ENCODE measurements around the gene FTL. TPM values are rescaled to one million over a fixed set of nuclear protein-coding genes. Genes with fewer than 3 reads are reported as not detected.
A peak's percentile ranks its signal among the peaks of the same experiment; 100 is the strongest.

Gene FTL
- total RNA-seq, 1 experiment from 2014 or later, result 2,963 TPM

- TF ChIP-seq, protein P1, sequence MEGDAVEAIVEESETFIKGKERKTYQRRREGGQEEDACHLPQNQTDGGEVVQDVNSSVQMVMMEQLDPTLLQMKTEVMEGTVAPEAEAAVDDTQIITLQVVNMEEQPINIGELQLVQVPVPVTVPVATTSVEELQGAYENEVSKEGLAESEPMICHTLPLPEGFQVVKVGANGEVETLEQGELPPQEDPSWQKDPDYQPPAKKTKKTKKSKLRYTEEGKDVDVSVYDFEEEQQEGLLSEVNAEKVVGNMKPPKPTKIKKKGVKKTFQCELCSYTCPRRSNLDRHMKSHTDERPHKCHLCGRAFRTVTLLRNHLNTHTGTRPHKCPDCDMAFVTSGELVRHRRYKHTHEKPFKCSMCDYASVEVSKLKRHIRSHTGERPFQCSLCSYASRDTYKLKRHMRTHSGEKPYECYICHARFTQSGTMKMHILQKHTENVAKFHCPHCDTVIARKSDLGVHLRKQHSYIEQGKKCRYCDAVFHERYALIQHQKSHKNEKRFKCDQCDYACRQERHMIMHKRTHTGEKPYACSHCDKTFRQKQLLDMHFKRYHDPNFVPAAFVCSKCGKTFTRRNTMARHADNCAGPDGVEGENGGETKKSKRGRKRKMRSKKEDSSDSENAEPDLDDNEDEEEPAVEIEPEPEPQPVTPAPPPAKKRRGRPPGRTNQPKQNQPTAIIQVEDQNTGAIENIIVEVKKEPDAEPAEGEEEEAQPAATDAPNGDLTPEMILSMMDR (IDR thresholded peaks at IDR 0.05; ENCODE audit: insufficient read depth in 1 of 2, low read depth in 1 of 2, low read length in 1 of 2, severe bottlenecking in 1 of 2, unreplicated experiment in 1 of 2), result no peak
- Mint-ChIP-seq H3K27ac (ENCODE audit: unreplicated experiment) (no peak overlapping the region), H3K4me1 (ENCODE audit: low read depth, unreplicated experiment) (peaks cover 6% of the 10 kb centered on the region), H3K27me3 (ENCODE audit: insufficient read depth, unreplicated experiment) (no peaks in the 10 kb centered on the region), H3K4me3 (ENCODE audit: unreplicated experiment) (no peak overlapping the region), H3K36me3 (ENCODE audit: insufficient read depth, unreplicated experiment) (peaks cover 39% of the 10 kb centered on the region), H3K9me3 (ENCODE audit: unreplicated experiment) (peaks cover 10% of the 10 kb centered on the region)
- Histone ChIP-seq H3K4me1 (peaks cover 8% of the 10 kb centered on the region), H3K4me3 (ENCODE audit: low read depth, low read length) (no peak overlapping the region), H3K9me3 (peaks cover 2% of the 10 kb centered on the region; the same call in 1 of the 2 replicates), H3K27me3 (replicated peaks; ENCODE audit: control insufficient read depth, insufficient read depth, low read length) (no peaks in the 10 kb centered on the region), H3K36me3 (ENCODE audit: control insufficient read depth, insufficient read depth, low read length) (peaks cover 2% of the 10 kb centered on the region; the same call in 1 of the 2 replicates)
- no peak for DNase-seq
- ChIA-PET POLR2A (interaction anchor here (1.0 to 1.1 kb wide), 2 partner anchors 10 to 20 kb away, joined by 3 to 5 read pairs; partner anchors contain the start of gene DHDH), CTCF (interaction anchor here (0.7 kb wide), 1 partner anchor 20 kb away, joined by 3 read pairs; the partner anchor contains the start of gene DHDH)
- intact Hi-C loops (cut with micrococcal nuclease; ENCODE audit: unreplicated experiment), result no loop called here
- BruUV-seq (replicated peaks), result no TSS peak
Measured at GRCh38 chr19:48953141-48953540, 12.0 kb upstream of the FTL start.

DNA sequence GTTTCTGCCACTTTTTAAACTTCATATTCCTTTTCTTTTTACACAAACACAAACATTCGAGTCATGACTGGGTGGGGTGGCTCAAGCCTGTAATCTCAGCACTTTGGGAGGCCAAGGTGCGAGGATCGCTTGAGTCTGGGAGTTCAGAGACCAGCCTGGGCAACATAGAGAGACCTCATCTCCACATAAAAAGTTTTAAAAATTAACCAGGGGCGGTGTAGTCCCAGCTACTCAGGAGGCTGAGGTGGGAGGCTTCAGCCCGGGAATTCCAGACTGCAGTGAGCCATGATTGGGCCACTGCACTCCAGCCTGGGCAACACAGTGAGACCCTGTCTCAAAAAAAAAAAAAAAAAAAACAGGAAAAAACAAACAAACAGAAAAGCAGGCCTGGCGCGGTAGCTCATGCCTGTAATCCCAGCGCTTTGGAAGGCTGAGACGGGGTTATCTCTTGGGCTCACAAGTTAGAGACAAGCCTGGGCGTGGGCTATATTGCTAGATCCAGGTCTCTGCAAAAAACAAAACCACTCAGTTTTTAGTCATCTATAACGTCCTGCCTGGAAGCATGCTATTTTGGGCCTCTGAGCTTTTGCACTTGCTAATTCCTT, 11.0 kb upstream of the FTL start:
- TF ChIP-seq, protein P1 (IDR thresholded peaks at IDR 0.05; ENCODE audit: insufficient read depth in 1 of 2, low read depth in 1 of 2, low read length in 1 of 2, severe bottlenecking in 1 of 2, unreplicated experiment in 1 of 2), result no peak
- H3K4me1 Mint-ChIP-seq (ENCODE audit: low read depth, unreplicated experiment), result peaks cover 6% of the 10 kb centered on the region
- Histone ChIP-seq H3K36me3 (ENCODE audit: control insufficient read depth, insufficient read depth, low read length) (peaks cover 2% of the 10 kb centered on the region; the same call in 1 of the 2 replicates), H3K4me1 (peaks cover 8% of the 10 kb centered on the region), H3K4me3 (ENCODE audit: low read depth, low read length) (peak overlapping the region; percentile 70), H3K9me3 (no peaks in the 10 kb centered on the region), H3K27me3 (replicated peaks; ENCODE audit: control insufficient read depth, insufficient read depth, low read length) (no peaks in the 10 kb centered on the region)
- BruUV-seq (replicated peaks), result TSS peak; percentile 82
- peak overlapping the region; percentile 91 for H3K27ac Mint-ChIP-seq (ENCODE audit: unreplicated experiment)
- ChIA-PET POLR2A (interaction anchor here (0.6 to 1.3 kb wide), 9 partner anchors 10 to 174 kb away, joined by 3 to 12 read pairs (median 4); partner anchors contain the start of genes NUCB1 and PPP1R15A), CTCF (interaction anchor here (0.7 to 1.5 kb wide), 6 partner anchors 17 to 621 kb away, joined by 3 to 10 read pairs (median 4); partner anchors contain the start of genes GYS1, LIN7B and RUVBL2)
- peak overlapping the region; percentile 85 for H3K4me3 Mint-ChIP-seq (ENCODE audit: unreplicated experiment)
- H3K27me3 Mint-ChIP-seq (ENCODE audit: insufficient read depth, unreplicated experiment), result no peaks in the 10 kb centered on the region
- no peak for DNase-seq
- H3K36me3 Mint-ChIP-seq (ENCODE audit: insufficient read depth, unreplicated experiment), result peaks cover 42% of the 10 kb centered on the region
- intact Hi-C loops (cut with micrococcal nuclease; ENCODE audit: unreplicated experiment), result loop anchor here (1.0 to 2.0 kb wide), 2 partner anchors 21 to 53 kb away; partner anchors contain the start of genes DHDH and NUCB1
- H3K9me3 Mint-ChIP-seq (ENCODE audit: unreplicated experiment), result peaks cover under 1% of the 10 kb centered on the region

GRCh38 chr19:48954595-48955307, 10.4 kb upstream of the FTL start, which contains the start of gene BAX:
Gene BAX (plus strand): TSS chr19:48954875. CDS start chr19:48954929, 54 bp downstream.
- Histone ChIP-seq H3K9me3 (no peaks in the 10 kb centered on the region), H3K27me3 (replicated peaks; ENCODE audit: control insufficient read depth, insufficient read depth, low read length) (no peaks in the 10 kb centered on the region), H3K4me3 (ENCODE audit: low read depth, low read length) (peak within 1 kb of the TSS; percentile 70), H3K36me3 (ENCODE audit: control insufficient read depth, insufficient read depth, low read length) (peaks cover 2% of the 10 kb centered on the region; the same call in 1 of the 2 replicates), H3K4me1 (peaks cover 8% of the 10 kb centered on the region)
- no peaks in the 10 kb centered on the region for H3K9me3 Mint-ChIP-seq (ENCODE audit: unreplicated experiment)
- H3K36me3 Mint-ChIP-seq (ENCODE audit: insufficient read depth, unreplicated experiment), result peaks cover 44% of the 10 kb centered on the region
- peak; percentile 99 for DNase-seq
- intact Hi-C loops (cut with micrococcal nuclease; ENCODE audit: unreplicated experiment), result loop anchor here (1.0 to 2.0 kb wide), 2 partner anchors 21 to 54 kb away; partner anchors contain the start of genes DHDH and NUCB1
- peaks cover 6% of the 10 kb centered on the region for H3K4me1 Mint-ChIP-seq (ENCODE audit: low read depth, unreplicated experiment)
- CTCF ChIA-PET, result interaction anchor here (0.7 to 1.5 kb wide), 6 partner anchors 16 to 622 kb away, joined by 3 to 10 read pairs (median 4); partner anchors contain the start of genes GYS1, LIN7B and RUVBL2
- H3K27me3 Mint-ChIP-seq (ENCODE audit: insufficient read depth, unreplicated experiment), result no peaks in the 10 kb centered on the region
- peak within 1 kb of the TSS; percentile 85 for H3K4me3 Mint-ChIP-seq (ENCODE audit: unreplicated experiment)
- BruUV-seq (replicated peaks), result no TSS peak
- POLR2A ChIA-PET, result interaction anchor here (0.6 to 1.3 kb wide), 9 partner anchors 9 to 173 kb away, joined by 3 to 12 read pairs (median 4); partner anchors contain the start of genes NUCB1 and PPP1R15A
- TF ChIP-seq, protein P1 (IDR thresholded peaks at IDR 0.05; ENCODE audit: insufficient read depth in 1 of 2, low read depth in 1 of 2, low read length in 1 of 2, severe bottlenecking in 1 of 2, unreplicated experiment in 1 of 2), result peak in 1 of 2 experiments; percentile 14
- peak within 1 kb of the TSS; percentile 91 for H3K27ac Mint-ChIP-seq (ENCODE audit: unreplicated experiment)
